Myometrial cell (primary cell): Measurements from ENCODE around the gene KRTAP10-12. TPM values are rescaled to one million over a fixed set of nuclear protein-coding genes. Genes with fewer than 3 reads are reported as not detected.

Experiments
- total RNA-seq: library from RNA; depleted of rRNA; stranded (reverse); fragments of >200 nt; gene quantifications from 2 replicates; pipeline ENCODE4 v1.2.3, GENCODE V29; 2015

The KRTAP10-12 gene, protein sequence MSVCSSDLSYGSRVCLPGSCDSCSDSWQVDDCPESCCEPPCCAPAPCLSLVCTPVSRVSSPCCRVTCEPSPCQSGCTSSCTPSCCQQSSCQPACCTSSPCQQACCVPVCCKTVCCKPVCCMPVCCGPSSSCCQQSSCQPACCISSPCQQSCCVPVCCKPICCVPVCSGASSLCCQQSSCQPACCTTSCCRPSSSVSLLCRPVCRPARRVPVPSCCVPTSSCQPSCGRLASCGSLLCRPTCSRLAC
- total RNA-seq = not detected in 2 replicates

GRCh38 chr21:44697172-44697810 is at the start of gene KRTAP10-12:
TSS of gene KRTAP10-12 (plus strand) at chr21:44697172. CDS start at chr21:44697202, 30 bp downstream.

DNA sequence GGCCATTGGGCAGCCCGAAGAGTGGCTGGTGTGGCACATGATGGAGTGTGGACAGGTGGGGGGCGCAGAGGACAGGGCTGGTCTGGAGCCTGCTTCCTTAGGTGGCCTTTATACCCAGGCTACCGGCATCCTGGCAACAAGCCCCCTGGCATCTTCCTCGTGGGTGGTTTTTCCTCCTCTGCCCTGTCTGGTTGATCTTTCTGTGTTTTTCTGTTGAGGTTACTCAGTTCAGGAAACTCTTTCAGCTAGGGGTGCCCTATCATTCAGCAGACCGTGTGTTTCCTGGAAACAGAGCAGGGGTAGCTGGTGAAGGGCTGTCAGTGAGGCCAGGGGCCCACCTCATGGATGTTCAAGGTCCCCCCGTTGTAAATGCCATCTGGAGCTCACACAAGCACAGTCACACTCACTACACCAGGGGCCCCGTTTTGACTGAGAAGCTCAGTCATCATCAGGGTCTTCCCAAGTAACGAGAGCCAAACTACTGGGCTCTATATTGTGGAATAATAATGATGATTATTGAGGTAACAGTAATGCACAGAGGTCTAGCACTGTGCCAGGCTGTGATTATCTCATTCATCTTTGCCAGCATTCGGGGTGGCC is 42.3 kb upstream of the KRTAP10-12 start, which contains the start of gene KRTAP12-4:
KRTAP12-4 (minus strand) TSS at position 84 of the 600 bp plus-strand sequence; CDS start at position 39, 45 bp downstream.

GRCh38 chr21:44657635-44658540 is 39.1 kb upstream of the KRTAP10-12 start, which contains the start of gene KRTAP12-3:
TSS of gene KRTAP12-3 (plus strand) at chr21:44657932. CDS start at chr21:44657980, 48 bp downstream.

GRCh38 chr21:44666401-44667320 is 30.3 kb upstream of the KRTAP10-12 start, which contains the start of gene KRTAP12-2:
TSS of gene KRTAP12-2 (minus strand) at chr21:44666927. CDS start at chr21:44666886, 41 bp downstream.

DNA sequence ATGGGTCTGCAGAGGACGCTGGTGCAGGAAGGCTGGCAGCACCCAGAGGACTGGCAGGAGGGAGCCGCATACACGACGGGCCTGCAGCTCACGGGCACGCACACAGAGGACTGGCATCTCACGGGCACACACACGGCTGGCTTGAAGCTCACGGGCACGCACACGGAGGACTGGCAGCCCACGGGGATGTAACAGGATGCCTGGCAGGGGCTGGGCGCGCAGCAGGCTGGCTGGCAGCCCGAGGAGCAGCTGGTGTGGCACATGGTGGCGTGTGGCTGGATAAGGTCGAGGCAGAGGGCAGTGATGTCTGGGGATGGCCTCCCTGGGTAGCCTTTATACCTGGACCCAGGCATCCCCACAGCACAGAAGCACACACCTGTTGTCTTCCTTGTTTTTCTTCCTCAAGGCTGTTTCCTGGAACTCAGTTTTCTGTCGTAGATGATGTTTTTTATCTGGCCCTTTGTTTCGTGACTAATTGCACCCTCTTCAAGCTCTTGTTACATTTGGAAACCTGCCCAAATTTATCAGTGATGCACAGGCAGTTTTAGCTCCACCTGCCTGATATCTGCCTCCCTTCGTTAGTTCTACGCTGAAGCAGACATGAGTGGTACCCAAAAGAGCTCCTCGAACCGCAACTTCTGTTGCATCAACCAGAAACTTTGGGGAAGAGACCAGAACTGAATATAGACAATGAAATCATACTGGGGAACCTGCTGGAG is 15.0 kb upstream of the KRTAP10-12 start, which contains the start of gene KRTAP12-1:
KRTAP12-1 (minus strand) TSS at position 303 of the 719 bp plus-strand sequence; CDS start at position 263, 40 bp downstream.

DNA sequence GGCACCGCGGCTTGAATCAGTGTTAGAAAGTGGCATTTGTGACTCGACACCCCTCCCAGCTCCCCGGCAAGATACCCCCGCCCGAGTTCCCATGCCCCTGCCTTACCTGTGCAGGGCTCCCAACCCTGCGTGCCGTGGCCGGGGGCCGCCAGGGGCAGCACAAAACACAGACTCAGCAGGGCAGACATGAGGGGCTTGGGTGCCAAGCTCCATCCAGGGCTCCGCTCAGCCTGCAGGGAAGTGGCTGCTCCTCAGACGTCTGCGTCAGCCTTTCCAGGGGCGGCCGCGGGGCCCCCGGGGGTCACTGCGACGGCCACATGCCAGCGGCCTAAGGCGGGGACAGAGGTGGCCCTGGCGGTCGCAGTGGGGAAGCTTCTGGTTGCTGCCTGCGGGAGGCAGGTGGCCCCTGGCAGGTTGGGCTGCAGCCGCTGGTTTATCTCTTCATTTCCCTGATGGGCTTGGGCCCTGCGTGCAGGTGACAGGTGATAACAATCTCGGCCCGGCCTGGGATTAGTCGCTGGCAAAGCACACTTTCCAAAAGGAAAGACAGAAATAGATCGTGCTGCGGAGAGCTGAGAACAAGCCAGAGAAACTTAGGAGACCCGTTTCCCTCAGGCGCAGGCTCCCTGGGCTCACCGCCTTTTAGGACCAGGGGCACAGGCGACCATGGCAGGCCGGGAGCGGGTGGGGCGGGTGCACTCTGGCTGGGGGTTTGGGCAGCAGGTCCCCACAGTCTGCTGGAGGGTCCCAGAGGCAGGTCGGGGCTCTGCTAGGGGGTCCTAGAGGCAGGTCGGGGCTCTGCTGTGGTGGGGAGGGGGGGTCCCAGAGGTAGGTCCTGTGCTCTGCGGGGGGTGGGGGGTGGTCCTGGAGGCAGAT is 14.6 kb downstream of the KRTAP10-12 start, which contains the start of gene TSPEAR:
TSPEAR (minus strand) TSS at position 246 of the 876 bp plus-strand sequence; CDS start at position 188, 58 bp downstream.

Other genes with a start within 250 kb of the KRTAP10-12 start
- gene LRRC3, start 241.7 kb upstream of the KRTAP10-12 start, total RNA-seq = 0.18 and 0.29 TPM in 2 replicates
- not detected in 2 replicates for gene KRTAP10-1, start 157.0 kb upstream of the KRTAP10-12 start, total RNA-seq
- not detected in 2 replicates for gene KRTAP10-2, start 145.7 kb upstream of the KRTAP10-12 start, total RNA-seq
- gene KRTAP10-3, start 138.4 kb upstream of the KRTAP10-12 start, total RNA-seq = not detected in 2 replicates
- gene KRTAP10-4, start 123.4 kb upstream of the KRTAP10-12 start, total RNA-seq = not detected in 2 replicates
- gene KRTAP10-5, start 116.6 kb upstream of the KRTAP10-12 start, total RNA-seq = not detected in 2 replicates
- gene KRTAP10-6, start 104.7 kb upstream of the KRTAP10-12 start, total RNA-seq = not detected in 2 replicates
- gene KRTAP10-7, start 96.6 kb upstream of the KRTAP10-12 start, total RNA-seq = not detected in 2 replicates
- gene KRTAP10-8, start 85.1 kb upstream of the KRTAP10-12 start, total RNA-seq = not detected in 2 replicates
- not detected in 2 replicates for gene KRTAP10-9, start 70.1 kb upstream of the KRTAP10-12 start, total RNA-seq
- gene KRTAP10-10, start 59.8 kb upstream of the KRTAP10-12 start, total RNA-seq = not detected in 2 replicates
- not detected in 2 replicates for gene KRTAP10-11, start 50.8 kb upstream of the KRTAP10-12 start, total RNA-seq
- gene KRTAP12-4, start 42.5 kb upstream of the KRTAP10-12 start, total RNA-seq = not detected in 2 replicates
- gene KRTAP12-3, start 39.2 kb upstream of the KRTAP10-12 start, total RNA-seq = not detected in 2 replicates
- not detected in 2 replicates for gene KRTAP12-2, start 30.2 kb upstream of the KRTAP10-12 start, total RNA-seq
- gene KRTAP12-1, start 15.0 kb upstream of the KRTAP10-12 start, total RNA-seq = not detected in 2 replicates
- gene TSPEAR, start 14.4 kb downstream of the KRTAP10-12 start, total RNA-seq = not detected in 2 replicates
- gene UBE2G2, start 104.6 kb downstream of the KRTAP10-12 start, total RNA-seq = 22.3 and 22.5 TPM in 2 replicates
- gene SUMO3, start 120.9 kb downstream of the KRTAP10-12 start, total RNA-seq = 85.0 and 99.4 TPM in 2 replicates
- 282 and 295 TPM in 2 replicates for gene PTTG1IP, start 176.5 kb downstream of the KRTAP10-12 start, total RNA-seq
- gene ITGB2, start 223.7 kb downstream of the KRTAP10-12 start, total RNA-seq = not detected in 2 replicates
- gene SLX9, start 242.9 kb downstream of the KRTAP10-12 start, total RNA-seq = 12.4 and 22.5 TPM in 2 replicates